Gastrocnemius medialis (tissue), 4 donors: ENCODE measurements around the gene IRAK2.

Experiments used
- CTCF ChIP-seq, 5 experiments: fragments of 450-650 bp in 3 of 5; fragments of 200-600 bp in 2 of 5; sonication (generic) in 2 of 5; IDR thresholded peaks in 4 of 5; conservative IDR thresholded peaks in 1 of 5; 1 replicate in 4 of 5; 2 replicates in 1 of 5; pipeline ENCODE4 v1.5.1; 2016 to 2019; ENCODE audit warnings: antibody characterized with exemption in 5 of 5, mild to moderate bottlenecking in 3 of 5, moderate library complexity in 3 of 5
- POLR2A ChIP-seq, 2 donors: fragments of 450-650 bp; IDR thresholded peaks; one replicate each; pipeline ENCODE4 v1.6.1; 2017; ENCODE audit warnings: antibody characterized with exemption in 2 of 2, mild to moderate bottlenecking in 2 of 2, moderate library complexity in 2 of 2

GRCh38 chr3:10157031-10157430, 7.7 kb upstream of the IRAK2 start:
- TF ChIP-seq POLR2A (IDR thresholded peaks at IDR 0.05), result no peak
- TF ChIP-seq CTCF (IDR thresholded peaks at IDR 0.05 in 4 of 5, conservative IDR thresholded peaks at IDR 0.05 in 1 of 5), result no peak
